ENCODE results near the gene ATP5F1D. TPM values are rescaled to one million over a fixed set of nuclear protein-coding genes. Genes with fewer than 3 reads are reported as not detected.

Gene ATP5F1D
- total RNA-seq, 1 donor from 2014 or later = 7.1 TPM

- Mint-ChIP-seq H3K9me3 (no peaks in the 10 kb centered on the region), H3K27me3 (ENCODE audit: insufficient read depth, low read depth) (peaks cover 16% of the 10 kb centered on the region), H3K4me1 (peaks cover 42% of the 10 kb centered on the region), H3K36me3 (peaks cover 25% of the 10 kb centered on the region), H3K4me3 (peak overlapping the region; percentile 88), H3K27ac (no peak overlapping the region)
- H3K27me3 ChIP-seq = no peaks in the 10 kb centered on the region
- no peaks in the 10 kb centered on the region for H3K9me3 ChIP-seq (ENCODE audit: low read depth)
- peak overlapping the region; percentile 61 for H3K4me3 ChIP-seq
- H3F3A ChIP-seq (ENCODE audit: low read depth) = peaks cover 72% of the 10 kb centered on the region
- H3K4me2 ChIP-seq = peak overlapping the region; percentile 85
- no peak overlapping the region for H3K27ac ChIP-seq
- peaks cover 54% of the 10 kb centered on the region for H4K20me1 ChIP-seq (ENCODE audit: low read depth)
- H3K9ac ChIP-seq = peak overlapping the region; percentile 16
- peaks cover 42% of the 10 kb centered on the region for H3K79me2 ChIP-seq (ENCODE audit: low read depth)
- no peak for DNase-seq (ENCODE audit: low spot score)
- peaks cover 27% of the 10 kb centered on the region for H3K4me1 ChIP-seq
- peaks cover 5% of the 10 kb centered on the region for H3K36me3 ChIP-seq
- TF ChIP-seq CTCF (IDR thresholded peaks at IDR 0.05) (no peak), EZH2 (IDR thresholded peaks at IDR 0.05) (no peak), EZH2phosphoT487 (IDR thresholded peaks at IDR 0.05) (no peak)
- H2AFZ ChIP-seq (replicated peaks) = no peak overlapping the region
These were observed 34.6 kb downstream of the ATP5F1D start for GRCh38 chr19:1275976-1276627.

- H3K4me3 ChIP-seq = peak overlapping the region; percentile 61
- TF ChIP-seq EZH2phosphoT487 (IDR thresholded peaks at IDR 0.05) (no peak), CTCF (IDR thresholded peaks at IDR 0.05) (no peak), EZH2 (IDR thresholded peaks at IDR 0.05) (no peak)
These were observed 35.1 kb downstream of the ATP5F1D start for GRCh38 chr19:1276628-1277022.

GRCh38 chr19:1277061-1277460 lies 35.5 kb downstream of the ATP5F1D start:
- Mint-ChIP-seq H3K27me3 (ENCODE audit: insufficient read depth, low read depth) (peaks cover 15% of the 10 kb centered on the region), H3K9me3 (no peaks in the 10 kb centered on the region), H3K36me3 (peaks cover 19% of the 10 kb centered on the region), H3K4me3 (peak overlapping the region; percentile 88), H3K4me1 (peaks cover 36% of the 10 kb centered on the region), H3K27ac (no peak overlapping the region)
- Histone ChIP-seq H3K4me2 (no peak overlapping the region), H3K27ac (no peak overlapping the region), H3F3A (ENCODE audit: low read depth) (peaks cover 63% of the 10 kb centered on the region), H3K9ac (no peak overlapping the region), H3K79me2 (ENCODE audit: low read depth) (peaks cover 33% of the 10 kb centered on the region), H3K36me3 (peaks cover 3% of the 10 kb centered on the region), H3K27me3 (no peaks in the 10 kb centered on the region), H4K20me1 (ENCODE audit: low read depth) (peaks cover 44% of the 10 kb centered on the region), H3K4me1 (peaks cover 26% of the 10 kb centered on the region), H3K9me3 (ENCODE audit: low read depth) (no peaks in the 10 kb centered on the region), H2AFZ (replicated peaks) (no peak overlapping the region), H3K4me3 (no peak overlapping the region)
- TF ChIP-seq CTCF (IDR thresholded peaks at IDR 0.05) (no peak), EZH2phosphoT487 (IDR thresholded peaks at IDR 0.05) (no peak), EZH2 (IDR thresholded peaks at IDR 0.05) (no peak)
- no peak for DNase-seq (ENCODE audit: low spot score)

More at GRCh38 chr19:1276628-1277022, 35.1 kb downstream of the ATP5F1D start:
- no peaks in the 10 kb centered on the region for H3K9me3 ChIP-seq (ENCODE audit: low read depth)
- Mint-ChIP-seq H3K9me3 (no peaks in the 10 kb centered on the region), H3K36me3 (peaks cover 22% of the 10 kb centered on the region), H3K4me1 (peaks cover 38% of the 10 kb centered on the region), H3K4me3 (peak overlapping the region; percentile 88), H3K27ac (no peak overlapping the region), H3K27me3 (ENCODE audit: insufficient read depth, low read depth) (peaks cover 15% of the 10 kb centered on the region)
- peak overlapping the region; percentile 85 for H3K4me2 ChIP-seq
- peaks cover 67% of the 10 kb centered on the region for H3F3A ChIP-seq (ENCODE audit: low read depth)
- H3K36me3 ChIP-seq = peaks cover 5% of the 10 kb centered on the region
- peaks cover 26% of the 10 kb centered on the region for H3K4me1 ChIP-seq
- H3K79me2 ChIP-seq (ENCODE audit: low read depth) = peaks cover 37% of the 10 kb centered on the region
- H3K27me3 ChIP-seq = no peaks in the 10 kb centered on the region
- peaks cover 49% of the 10 kb centered on the region for H4K20me1 ChIP-seq (ENCODE audit: low read depth)
- H2AFZ ChIP-seq (replicated peaks) = no peak overlapping the region
- DNase-seq (ENCODE audit: low spot score) = no peak
- no peak overlapping the region for H3K9ac ChIP-seq
- H3K27ac ChIP-seq = no peak overlapping the region

Data from neural progenitor cell (in vitro differentiated cells).